Stimulated activated CD4-positive, alpha-beta T cell treated with anti-CD3 and anti-CD28 coated beads, Interleukin-4, amount 100 ng/mL, for 4 hours (primary cell): Measurements from ENCODE around the gene ZNF710.

Experiments used
- DNase-seq, 2 experiments: peaks; one replicate each; pipeline ENCODE4 v3.0.0-alpha.2; 2020

Gene ZNF710

GRCh38 chr15:90083419-90083818 lies 82.3 kb downstream of the ZNF710 start:
- DNase-seq, result no peak

- DNase-seq, result no peak
Observed at GRCh38 chr15:90083954-90084607, 83.0 kb downstream of the ZNF710 start.

- DNase-seq, result no peak
Observed at GRCh38 chr15:90084876-90085423, 83.8 kb downstream of the ZNF710 start.

- no peak for DNase-seq
Observed at GRCh38 chr15:90085565-90085964, 84.4 kb downstream of the ZNF710 start.

GRCh38 chr15:90086868-90087268 lies 85.7 kb downstream of the ZNF710 start:
- peak; percentile 43 to 48 for DNase-seq

- DNase-seq, result no peak
Observed at GRCh38 chr15:90087454-90088154, 86.5 kb downstream of the ZNF710 start.

GRCh38 chr15:90090226-90090848 lies 89.2 kb downstream of the ZNF710 start:
- DNase-seq, result no peak

- no peak for DNase-seq
Observed at GRCh38 chr15:90091156-90091931, 90.2 kb downstream of the ZNF710 start.

GRCh38 chr15:90095521-90095959 lies 94.4 kb downstream of the ZNF710 start:
- no peak for DNase-seq

GRCh38 chr15:90097475-90097874 lies 96.4 kb downstream of the ZNF710 start:
- peak; percentile 36 to 68 for DNase-seq

- DNase-seq, result peak in 1 of 2 experiments; percentile 34
Observed at GRCh38 chr15:90099072-90099867, 98.1 kb downstream of the ZNF710 start.

GRCh38 chr15:90099868-90100831 lies 99.0 kb downstream of the ZNF710 start:
- DNase-seq, result no peak

- DNase-seq, result peak in 1 of 2 experiments; percentile 33
Observed at GRCh38 chr15:90101130-90101968, 100.2 kb downstream of the ZNF710 start.

GRCh38 chr15:90101969-90102890 lies 101.1 kb downstream of the ZNF710 start, which contains the start of gene IDH2:
Gene IDH2 (minus strand): TSS chr15:90102468. CDS start chr15:90102390, 78 bp downstream.
- peak; percentile 57 to 74 for DNase-seq

GRCh38 chr15:90103701-90104329 lies 102.7 kb downstream of the ZNF710 start:
- no peak for DNase-seq

- DNase-seq, result no peak
Observed at GRCh38 chr15:90104551-90104950, 103.4 kb downstream of the ZNF710 start.

GRCh38 chr15:90105521-90105920 lies 104.4 kb downstream of the ZNF710 start:
- no peak for DNase-seq

GRCh38 chr15:90106522-90107117 lies 105.5 kb downstream of the ZNF710 start:
- DNase-seq, result no peak
